Anterior cingulate cortex (tissue), 58 donors: ENCODE measurements around the gene LEPR.
"Not testable (repeated sequence)": the region's sequence is repeated elsewhere in the genome, so short reads cannot be mapped to it uniquely, and the experiment has no call there.

Experiments used
- DNase-seq, 58 donors: peaks; one replicate each; lab custom pipeline; 2025; lab: John Stamatoyannopoulos, UW

The LEPR gene

GRCh38 chr1:65420590-65421350, at the start of gene LEPR, which contains the start of gene LEPROT:
TSS of gene LEPR (plus strand) at chr1:65420668. CDS start at chr1:65565566, 144,898 bp downstream.
TSS of gene LEPROT (plus strand) at chr1:65420668. CDS start at chr1:65420725, 57 bp downstream.
- peak in 5 of 58 donors; percentile 36 to 78 (median 55) for DNase-seq

- DNase-seq: no peak
Observed at GRCh38 chr1:65371544-65371943, 48.9 kb upstream of the LEPR start.

- DNase-seq: no peak
Observed at GRCh38 chr1:65372557-65372956, 47.9 kb upstream of the LEPR start.

DNA sequence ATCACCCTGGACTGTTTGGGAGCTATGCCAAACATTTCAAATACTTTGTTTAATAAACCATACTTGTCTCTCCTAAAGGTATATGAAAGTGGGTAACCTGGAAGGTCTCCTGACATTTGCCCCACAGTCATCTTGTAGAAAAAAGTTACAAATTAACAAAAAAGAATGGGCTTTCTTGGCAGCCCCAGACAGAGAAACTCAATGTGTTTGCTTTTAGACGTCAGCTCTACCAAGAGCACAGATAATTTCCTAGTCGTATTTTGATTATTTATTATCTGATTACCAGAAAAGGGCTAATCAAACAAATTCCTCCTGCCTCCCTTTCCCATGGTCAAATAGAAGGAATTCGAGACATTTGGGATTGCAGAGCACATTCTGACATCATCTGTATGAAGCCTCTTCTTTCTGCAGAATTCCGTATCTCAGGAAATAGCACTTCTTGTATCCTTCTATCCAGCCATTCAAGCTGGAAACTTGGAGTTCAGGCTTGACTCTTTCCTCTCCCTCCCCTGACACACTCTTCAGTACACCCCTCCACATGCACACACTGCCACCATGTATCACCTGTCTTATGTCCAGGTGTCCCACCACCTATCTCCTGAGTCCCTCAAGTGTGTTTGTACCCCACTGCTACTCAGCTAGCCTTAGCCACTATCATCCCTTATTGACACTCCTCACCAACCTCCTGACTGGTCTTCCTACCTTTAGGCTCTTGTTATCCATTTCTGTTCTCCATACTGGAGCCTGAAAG, 42.8 kb upstream of the LEPR start:
- DNase-seq: no peak

DNA sequence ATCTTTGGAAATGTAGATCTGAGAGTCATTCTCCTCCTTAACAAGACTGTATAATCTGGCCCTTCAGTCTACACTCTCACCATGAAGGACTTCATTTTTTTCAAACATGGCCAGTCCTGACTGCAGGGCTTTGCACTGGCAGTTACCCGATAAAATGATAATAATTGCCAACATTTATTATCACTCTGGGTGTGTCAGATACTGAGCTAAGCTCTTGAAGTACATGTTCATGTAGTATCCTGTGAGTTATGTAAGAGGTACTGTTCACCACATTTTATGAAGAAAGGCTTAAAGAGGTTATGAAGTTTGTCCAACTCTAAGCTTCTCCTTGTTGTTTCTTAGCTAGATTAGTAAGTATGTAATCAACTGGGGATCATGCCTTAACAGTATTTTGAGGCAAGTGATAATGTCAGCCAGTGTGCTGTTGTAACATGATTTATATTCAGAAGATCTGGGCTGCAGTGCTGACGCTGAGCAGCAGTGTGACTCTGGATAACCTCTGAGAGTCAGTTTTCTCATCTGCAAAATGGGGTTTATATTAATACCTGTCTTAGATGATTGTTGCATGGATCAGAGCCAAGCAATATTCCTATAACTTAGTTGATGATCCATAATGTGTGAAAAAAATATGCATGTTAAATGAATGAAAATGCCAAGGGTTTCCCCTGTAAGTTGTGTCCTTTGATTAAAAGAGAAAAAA, 42.1 kb upstream of the LEPR start:
- no peak for DNase-seq

DNA sequence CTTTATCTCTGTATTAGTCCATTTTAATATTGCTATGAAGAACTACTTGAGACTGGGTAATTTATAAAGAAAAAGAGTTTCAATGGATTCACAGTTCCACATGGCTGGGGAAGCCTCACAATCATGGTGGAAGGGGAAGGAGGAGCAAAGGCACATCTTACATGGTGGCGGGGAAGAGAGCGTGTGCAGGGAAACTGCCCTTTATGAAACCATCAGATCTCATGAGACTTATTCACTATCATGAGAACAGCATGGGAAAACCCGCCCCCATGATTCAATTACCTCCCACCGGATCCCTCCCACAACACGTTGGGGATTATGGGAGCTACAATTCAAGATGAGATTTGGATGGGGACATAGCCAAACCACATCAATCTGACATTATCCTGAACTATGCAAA, 36.0 kb upstream of the LEPR start:
- not testable (repeated sequence) for DNase-seq

DNA sequence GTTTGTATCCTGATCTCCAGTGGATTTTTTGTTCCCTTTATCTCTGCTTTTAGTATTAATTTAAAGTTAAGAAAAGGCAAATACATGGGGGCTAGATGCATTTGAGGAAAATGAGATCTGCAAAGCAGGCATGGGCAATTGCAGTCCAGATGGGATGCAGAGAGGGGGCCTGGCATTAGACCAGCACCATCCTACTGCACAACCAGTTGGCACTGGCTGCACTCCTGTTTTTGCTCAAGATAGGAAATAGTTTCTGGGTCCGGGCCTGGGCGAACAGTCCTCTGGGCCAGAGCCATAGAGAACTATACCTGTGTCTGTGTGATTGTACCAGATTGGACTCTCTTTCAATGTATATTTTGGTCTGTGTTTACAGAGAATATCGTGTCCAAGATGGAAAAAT, 34.0 kb upstream of the LEPR start:
- DNase-seq: peak in 3 of 58 donors; percentile 4 to 11 (median 6)

DNA sequence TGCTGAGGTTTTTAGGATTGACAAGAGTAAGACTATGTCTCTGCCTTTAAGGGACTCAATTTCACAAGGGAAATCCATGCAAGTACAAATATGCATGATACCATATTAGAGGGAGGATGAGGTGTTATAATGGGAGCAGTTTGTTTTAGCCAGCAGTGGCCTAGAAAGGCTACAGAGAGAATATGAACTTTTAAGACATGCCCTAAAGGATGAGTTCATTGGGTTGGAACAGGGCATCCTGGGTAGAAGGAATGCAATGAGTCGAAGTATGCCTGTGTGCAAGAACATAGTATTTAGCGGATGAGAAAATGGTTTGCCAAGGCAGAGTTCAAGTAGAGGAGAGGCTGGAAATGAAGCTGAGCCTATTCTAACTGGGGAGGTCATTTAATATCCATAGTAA, 32.6 kb upstream of the LEPR start:
- DNase-seq: no peak

GRCh38 chr1:65388908-65389695, 31.4 kb upstream of the LEPR start:
- DNase-seq: no peak

- DNase-seq: no peak
Observed at GRCh38 chr1:65392497-65392896, 28.0 kb upstream of the LEPR start.

DNA sequence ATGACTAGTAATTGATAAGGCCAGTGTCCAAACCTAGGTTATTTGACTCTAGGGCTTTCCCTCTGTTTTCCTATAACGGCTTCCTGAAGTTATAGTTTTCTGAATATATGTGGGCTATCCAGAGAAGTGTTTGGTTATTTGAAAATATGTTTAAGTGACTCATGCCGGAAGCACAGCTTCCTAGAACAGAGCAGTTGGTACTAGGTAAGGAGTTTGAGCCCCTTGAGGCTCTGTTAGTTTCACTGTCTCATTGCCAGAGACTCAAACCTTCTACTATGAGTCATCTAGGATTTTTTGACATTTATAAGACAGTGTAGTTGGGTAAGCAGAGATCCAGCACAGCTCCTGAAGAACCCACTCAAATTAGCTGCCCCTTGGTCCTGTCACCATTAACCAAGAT, 27.1 kb upstream of the LEPR start:
- DNase-seq: no peak

DNA sequence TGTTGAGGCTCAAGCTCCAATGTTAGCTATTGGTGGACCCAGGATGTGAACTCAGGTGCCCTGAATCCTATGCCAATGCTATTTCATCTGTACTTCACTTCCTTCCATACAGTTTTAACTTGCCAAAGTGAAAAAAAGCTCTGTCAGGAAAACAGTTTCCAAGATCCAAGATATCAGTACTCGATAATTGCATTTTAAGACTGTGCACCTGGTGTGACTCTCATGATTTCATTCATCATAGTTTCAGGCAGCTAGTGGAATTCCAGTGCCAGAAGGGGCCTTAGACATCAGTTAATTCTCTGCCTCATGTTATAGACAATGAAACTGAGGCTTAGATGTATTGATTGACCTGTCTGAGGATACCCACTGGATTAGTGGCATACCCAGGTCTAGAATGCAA, 26.5 kb upstream of the LEPR start:
- no peak for DNase-seq

- DNase-seq: no peak
Observed at GRCh38 chr1:65395887-65396612, 24.4 kb upstream of the LEPR start.

DNA sequence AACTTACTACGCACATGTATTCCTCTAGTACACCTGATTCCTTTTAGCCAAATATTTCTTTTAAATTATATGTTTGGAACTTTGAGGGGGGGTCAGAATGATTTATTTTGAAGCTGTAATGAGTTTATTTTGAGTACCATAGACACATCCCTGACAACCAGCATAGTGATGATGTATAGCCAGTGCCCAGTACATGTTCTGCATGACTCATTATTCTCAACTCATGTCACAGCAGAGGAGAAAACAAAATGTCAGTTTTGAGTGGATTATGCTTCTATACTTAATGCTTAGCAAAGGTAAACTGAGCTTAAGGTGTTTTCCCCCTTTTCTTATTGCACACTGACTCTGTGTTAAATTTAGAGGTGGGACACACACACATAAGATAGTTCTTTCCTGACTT, 22.4 kb upstream of the LEPR start:
- no peak for DNase-seq

- no peak for DNase-seq
Observed at GRCh38 chr1:65399003-65399402, 21.5 kb upstream of the LEPR start.

DNA sequence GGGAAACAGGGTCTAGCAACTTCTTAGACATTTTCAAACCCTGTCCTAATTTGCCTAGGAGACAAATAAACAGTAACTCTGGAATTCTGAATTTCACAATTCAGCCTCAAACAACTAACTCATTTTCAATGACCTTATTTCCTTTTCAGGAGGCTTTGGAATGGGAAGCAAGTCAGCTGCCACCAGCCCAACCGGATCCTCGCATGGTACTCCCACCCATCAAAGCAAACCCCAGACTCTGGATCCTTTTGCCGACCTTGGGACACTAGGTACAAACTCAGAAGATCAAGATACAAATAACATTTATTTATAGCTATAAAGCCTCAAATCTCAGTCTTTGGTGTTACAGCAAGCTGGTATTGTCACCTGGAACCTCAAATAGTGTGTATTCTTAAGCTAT, 18.9 kb upstream of the LEPR start:
- DNase-seq: peak in 5 of 58 donors; percentile 3 to 39 (median 36)

DNA sequence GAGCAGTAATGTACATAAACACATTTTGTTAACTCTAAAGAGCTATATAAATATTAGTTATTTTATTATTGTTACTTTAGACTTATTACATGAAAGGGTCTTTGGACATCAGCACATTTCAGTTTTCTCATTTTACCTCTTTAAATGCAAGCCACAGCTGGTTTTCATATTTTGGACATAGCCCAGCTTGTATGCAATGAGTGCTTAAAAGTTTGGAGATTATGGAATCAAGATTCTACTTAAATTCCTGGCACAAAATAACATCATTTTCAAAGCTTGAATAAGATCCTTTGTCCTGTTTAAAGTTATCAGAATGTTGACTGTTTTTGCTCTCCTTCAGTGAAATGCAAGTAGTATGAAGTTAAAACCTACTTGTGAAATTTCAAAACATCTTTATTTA, 15.5 kb upstream of the LEPR start:
- no peak for DNase-seq

DNA sequence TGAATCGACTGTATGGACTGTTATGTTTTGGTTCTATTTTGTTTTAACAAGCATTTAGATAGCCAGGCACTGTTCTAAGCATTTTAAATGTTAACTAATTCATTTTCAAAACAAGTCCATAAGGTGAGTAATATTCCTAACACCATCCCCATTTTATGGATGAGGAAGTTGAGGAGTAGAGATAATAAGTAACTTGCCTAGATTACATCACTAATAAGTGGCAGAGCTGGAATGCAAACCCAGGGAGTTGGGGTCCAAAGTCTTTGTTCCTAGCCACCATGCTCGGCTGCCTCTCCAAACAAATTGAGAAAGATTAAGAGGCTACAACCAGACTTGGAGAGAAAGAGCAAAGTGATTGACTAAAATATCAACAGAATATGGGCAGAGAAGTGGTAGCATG, 12.6 kb upstream of the LEPR start:
- DNase-seq: no peak

- no peak for DNase-seq
Observed at GRCh38 chr1:65409314-65409713, 11.2 kb upstream of the LEPR start.
